Measurements from ENCODE around the gene PITPNM3.
"Not testable (repeated sequence)": the region's sequence is repeated elsewhere in the genome, so short reads cannot be mapped to it uniquely, and the experiment has no call there.

Gene PITPNM3

DNA sequence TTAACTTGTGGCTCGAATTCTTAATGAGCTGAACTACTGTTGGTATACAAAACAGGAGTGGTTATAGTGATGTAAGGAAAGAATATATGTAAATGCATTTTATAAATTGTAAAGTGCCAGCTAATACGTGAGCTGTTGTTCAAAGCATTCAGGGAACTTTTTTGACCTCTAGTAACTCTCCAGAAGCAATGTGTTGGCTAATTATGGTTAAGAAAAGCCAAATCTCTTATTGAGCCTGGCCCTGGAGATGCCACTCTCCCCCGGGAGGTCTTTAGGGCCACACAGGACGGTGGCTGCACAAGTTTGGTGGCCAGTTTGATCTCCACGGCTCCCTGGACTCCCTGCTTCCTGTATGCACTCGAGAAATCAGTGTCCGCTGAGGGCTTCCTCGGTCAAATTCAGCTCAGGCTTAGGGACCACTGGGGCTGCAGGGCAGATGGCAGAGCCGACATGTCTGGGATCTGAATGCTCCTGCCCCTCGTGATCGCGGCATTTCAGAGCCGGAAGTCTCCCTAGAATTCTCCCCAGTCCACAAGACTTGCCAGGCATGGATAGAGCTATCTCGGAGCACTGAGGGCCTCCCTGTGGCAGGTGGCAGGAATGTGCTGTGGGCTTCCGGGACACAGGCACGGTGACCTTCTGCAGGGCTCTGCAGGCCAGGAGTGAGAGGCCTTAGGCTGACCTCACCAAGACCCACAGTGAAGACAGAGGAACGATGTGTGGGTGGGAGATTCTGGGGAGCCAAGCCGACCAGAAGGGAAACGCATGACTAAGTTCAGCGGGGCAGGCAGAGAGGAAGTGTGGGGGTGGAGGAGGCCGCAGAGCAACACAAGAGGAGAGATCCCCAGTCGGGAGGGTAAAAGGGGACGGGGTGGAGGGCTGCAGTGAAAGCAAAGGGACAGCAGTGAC, 18.6 kb upstream of the PITPNM3 start:
- DNase-seq (ENCODE audit: low spot score) = no peak

DNA sequence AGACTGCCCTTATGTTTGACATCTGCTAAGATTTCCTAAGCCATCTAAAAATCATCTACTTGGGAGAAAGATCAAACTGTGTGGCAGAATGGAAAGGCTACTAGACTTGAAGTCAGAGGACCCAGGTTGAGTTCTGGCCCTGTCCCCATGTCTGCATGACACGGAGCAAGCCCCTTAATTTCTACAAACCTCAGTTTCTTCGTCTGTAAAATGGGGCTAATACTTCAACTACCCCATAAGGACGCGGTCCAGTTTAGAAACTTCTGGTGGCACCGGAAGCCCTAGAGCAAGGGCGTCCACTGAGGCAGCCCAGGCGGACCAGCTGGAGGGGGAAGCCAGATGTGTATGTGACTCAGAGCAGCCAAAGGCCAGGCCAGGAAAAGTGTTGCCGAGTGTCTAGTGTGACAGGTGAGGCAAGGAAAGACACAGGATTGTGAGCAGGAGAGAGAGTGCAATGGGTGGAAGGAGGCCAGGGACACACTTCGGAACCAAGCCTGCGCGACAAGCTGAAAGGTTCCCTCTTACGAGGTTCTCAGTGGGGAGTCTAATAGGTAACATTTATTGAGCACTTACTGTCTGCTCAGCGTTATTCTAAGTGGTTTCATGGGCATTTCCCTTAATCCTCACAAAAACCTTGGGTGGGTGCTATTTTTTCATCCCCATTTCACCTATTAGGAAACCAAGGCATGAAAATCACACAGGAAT, 17.8 kb upstream of the PITPNM3 start:
- no peak for DNase-seq (ENCODE audit: low spot score)

DNA sequence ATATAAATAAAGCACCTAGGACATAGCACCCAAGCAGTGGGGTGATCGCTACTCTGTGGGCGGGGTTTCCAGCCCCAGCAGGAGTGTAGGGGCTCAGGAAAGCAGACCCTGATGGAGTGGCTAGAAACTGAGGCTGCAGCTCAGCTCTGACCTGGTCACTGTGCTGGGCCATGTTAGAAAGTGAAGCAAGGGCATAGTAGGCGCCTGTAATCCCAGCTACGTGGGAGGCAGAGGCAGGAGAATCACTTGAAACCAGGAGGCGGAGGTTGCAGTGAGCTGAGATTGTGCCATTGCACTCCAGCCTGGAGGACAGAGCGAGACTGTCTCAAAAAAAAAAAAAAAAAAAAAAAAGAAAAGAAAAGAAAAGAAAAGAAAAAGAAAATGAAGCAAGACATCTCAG, 17.1 kb upstream of the PITPNM3 start:
- DNase-seq (ENCODE audit: low spot score) = not testable (repeated sequence)

DNA sequence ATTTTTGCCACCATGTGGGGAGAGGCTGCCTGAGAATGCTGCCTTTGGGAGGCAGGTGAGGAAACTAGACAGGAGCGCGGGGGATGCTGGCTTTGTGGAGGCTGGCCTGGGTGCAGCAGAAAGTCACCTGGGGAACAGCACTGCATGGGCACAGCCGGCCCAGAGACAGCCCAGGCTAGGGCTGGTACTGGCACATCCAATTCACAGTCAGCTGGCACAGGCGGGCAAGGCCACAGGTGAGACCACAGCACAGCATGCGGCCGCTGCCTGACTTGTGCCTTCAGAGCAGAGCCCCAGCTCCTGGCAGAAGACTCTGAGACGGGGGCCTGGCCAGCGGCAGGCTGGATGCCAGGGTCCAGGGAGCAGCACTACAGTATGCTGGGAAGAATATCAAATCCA, 16.6 kb upstream of the PITPNM3 start:
- no peak for DNase-seq (ENCODE audit: low spot score)

DNA sequence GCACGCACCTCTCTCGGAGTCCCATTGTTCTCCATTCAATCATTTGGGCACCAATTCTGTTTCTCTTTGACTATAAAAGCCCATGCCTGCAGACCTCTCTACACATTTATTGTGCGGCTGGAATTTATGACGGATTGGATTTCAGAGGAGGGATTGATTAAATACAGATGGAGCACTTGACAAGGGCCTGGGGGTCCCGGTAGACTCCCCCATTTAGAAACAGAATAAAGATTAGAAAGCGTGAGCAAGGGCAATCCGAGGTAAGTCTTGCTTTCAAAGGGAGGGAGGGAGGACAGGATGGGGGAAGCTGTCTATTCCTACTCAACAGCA, 15.1 kb upstream of the PITPNM3 start:
- DNase-seq (ENCODE audit: low spot score) = no peak

DNA sequence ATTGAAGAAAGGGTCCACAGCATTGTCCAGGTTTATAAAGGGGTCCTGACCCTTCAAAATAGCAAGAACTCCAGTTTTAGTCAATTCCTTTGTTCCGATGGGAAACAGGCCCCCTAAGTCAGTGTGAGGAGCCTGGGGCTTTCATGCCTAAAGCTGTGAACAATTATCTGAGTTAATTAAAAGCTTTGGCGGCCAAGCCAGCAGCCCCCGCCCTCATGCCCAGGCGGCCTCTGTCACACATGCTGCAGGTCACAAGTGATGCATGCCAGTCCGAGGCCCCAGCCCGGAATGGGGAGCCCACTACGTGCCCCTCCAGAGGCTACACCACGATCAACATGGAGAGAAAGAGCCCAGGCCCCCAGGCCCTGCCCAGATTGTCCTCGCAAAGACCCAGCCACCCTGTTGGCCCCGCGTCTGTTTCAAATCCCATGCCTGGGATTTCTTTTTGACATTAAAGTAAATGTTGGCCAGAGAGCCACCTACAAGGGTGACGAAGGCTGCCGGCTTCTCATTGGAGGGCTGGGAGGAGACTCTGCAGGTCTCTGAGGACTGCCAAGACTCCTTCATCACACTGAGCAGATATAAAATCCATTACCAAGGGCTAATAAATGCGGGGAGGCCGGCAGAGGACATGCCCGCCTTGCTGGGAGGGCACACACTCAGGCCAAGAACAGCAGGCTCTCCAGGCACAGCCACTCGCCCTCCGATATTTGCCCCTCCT, 14.5 kb upstream of the PITPNM3 start:
- no peak for DNase-seq (ENCODE audit: low spot score)

DNA sequence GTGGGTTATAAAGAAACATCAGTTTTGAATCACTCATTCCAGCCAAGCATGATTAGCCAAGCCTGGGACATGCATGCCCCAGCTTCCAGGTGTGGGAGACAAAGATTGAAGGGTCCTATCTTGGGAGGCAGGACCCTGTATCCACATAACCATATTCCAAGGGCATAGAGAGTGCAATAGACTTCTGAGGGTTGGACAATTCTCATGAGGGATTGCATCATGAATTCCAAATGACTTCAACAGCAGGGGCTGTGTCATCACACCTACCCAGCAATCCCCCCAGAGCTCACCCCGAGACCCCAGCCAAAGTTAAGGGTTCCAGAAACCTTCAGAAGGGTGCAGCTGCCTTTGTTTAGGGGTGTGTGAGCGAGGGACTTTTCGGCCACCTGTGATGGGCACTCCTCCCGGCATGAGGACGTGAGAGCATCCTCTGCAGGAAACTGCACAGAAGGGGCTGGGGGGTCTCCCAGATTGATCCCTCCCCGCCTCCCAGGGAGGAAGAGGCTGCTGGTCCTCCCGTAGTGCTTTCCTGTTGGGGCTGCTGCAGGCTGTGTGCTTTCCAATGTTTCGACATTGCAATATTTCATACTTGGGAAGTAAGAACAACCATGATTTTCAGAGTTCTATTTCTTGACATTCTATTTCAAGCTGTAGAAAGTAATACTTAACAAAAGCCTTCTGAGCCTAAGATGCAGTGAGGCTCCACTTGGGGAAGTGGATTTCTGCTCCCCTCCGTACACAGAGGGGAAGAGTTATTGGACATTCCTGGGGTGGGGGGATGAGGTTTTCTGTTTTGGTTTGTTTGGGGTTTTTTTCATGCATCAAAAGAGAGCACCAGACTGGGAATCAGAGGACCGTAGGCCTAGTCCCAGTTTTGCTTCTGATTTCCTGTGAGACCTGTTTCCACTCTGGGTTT, 13.3 kb upstream of the PITPNM3 start:
- no peak for DNase-seq (ENCODE audit: low spot score)

DNA sequence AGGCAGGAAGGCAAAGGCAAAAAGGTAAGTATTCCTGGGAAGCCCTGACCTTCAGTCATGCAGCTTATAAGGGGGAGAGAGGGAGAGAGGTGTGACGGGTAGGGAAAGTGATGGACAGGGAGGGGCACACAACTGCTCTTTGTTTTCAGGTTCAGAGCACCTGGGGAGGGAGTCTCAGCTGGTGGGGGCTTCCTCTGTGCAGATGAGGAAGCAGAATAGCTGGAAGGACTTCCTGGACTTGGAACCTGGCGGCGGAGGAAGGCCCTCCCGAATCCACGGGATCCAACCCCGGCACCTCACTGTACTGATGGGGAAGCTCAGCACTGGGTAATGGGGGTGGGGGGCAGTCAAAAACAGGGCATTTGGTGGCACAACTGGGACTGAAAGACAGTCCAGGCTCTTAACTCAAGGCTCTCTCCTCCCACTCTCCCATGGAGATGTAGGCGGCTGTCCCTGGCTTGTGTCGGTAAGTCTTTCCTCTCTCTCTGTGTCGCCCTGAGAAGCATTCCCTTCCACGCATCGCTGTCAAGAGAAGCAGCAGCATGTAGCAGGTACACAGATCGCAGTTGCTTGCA, 11.9 kb upstream of the PITPNM3 start:
- DNase-seq (ENCODE audit: low spot score) = no peak

DNA sequence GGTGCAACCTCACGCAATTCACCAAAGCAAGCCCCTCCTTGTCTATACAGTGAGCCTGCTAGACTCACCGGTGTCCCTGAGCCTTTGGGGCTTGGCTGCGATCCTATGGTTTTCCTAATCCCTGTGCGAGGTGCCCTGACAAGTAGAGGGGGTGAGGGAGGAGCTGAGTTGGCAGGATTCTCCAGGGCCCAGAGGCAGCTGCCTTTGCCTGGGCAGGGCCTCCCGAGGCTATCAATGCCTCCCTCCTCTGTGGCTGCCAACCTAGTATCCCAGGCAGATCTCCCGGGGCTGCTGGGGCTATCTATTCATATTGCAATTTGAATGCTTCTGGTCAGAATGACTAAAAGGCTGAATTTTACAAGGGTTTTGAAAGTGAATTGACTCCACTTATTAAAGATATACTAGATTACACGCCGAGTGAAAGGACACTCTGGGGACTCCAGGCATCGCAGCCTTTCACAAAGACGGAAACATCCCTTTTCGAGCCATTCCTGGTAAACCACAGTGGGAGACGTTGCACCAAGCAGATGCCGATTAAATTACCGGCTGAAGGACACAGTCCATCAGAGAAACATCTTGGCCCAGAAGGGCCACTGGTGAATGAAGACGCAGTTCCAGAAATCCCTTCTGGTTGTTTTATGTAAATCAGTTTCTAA, 11.3 kb upstream of the PITPNM3 start:
- peak; percentile 54 for DNase-seq (ENCODE audit: low spot score)

DNA sequence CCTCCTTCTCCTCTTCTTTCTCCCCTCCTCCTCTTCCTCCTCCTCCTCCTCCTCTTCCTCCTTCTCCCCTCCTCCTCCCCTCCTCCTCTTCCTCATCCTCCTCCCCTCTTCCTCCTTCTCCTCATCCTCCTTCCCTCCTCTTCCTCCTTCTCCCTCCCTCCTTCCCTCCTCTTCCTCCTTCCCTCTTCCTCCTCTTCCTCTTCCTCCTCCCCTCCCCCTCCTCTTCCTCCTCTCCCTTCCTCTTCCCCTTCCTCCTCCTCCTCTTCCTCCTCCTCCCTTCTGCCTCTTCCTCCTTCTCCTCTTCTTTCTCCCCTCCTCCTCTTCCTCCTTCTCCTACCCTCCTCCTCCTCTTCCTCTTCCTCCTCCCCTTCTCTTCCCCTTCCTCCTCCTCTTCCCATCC, 5.1 kb upstream of the PITPNM3 start:
- no peak for DNase-seq (ENCODE audit: low spot score)

DNA sequence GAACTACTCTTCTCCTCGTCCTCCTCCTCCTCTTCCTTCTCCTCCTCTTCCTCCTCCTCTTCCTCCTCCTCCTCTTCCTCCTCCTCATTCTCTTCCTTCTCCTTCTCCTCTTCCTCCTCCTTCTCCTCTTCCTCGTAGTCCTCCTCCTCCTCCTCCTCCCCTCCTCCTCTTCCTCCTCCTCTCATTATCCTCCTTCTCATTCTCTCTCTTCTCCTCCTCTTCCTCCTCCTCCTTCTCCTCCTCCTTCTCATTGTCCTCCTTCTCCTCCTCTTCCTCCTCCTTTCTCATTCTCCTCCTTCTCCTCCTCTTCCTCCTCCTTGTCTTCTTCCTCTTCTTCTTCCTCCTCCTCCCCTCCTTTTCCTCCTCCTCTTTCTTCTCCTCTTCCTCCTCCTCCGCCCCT, 4.1 kb upstream of the PITPNM3 start:
- no peak for DNase-seq (ENCODE audit: low spot score)

DNA sequence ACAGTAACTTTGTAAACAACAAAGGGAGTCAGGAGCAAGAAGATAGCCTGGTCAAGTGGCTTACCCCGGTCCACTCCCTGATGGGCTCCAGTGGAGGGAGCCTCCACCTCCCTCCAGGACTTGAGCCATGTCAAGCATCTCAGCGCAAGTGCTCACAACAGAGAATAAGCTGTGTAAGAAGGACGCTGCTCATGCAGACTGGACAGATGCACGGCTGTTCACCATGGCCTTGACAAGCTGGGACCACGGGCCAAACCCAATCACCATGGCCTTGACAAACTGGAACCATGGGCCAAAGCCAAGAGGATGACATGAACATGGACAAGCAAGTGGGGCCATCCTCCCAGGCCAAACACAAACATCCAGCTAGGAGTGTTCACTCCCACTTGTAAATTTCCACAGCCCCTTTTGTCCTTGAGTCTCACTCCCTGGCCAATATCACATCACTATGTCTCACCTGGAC, 3.4 kb upstream of the PITPNM3 start:
- DNase-seq (ENCODE audit: low spot score) = no peak

DNA sequence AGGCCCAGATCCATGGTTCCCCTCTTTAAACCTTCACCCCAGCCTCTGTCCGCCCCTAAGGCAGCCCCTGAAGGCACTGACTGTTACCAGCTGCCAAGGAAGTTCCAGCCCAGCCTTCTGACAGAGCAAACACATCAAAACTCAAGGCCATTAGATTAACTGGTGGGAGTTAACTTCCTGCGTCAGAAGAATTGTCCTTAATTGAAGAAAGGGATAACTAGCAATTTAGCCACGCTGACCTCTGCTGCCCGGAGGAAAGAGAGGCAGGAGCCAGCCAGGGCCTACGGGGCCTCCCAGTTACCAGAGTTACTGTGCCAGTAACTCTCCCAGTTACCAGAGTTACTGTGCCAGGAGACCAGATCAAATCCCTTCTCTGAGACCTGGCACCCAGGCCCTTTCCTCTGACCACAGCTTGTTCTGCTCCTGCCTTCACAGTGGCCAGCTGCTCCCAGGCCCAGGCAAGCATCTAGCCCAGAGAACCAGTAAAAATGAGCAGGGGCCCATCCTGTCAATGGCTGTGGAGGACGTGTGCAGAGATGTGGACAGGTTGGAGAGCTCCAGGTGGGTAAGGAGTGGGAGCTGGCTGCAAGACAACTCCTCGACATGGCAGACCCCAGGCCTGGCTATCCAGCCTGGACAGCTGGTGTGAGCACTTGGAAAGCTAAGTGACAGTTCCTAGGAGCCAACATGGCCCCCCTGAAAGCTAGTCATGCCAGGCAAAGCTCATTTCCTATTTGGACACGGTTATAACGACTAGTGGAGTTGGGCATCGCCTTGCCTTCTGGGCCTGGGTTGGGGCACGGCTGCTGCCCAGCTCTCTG, 2.8 kb upstream of the PITPNM3 start:
- DNase-seq (ENCODE audit: low spot score) = no peak

DNA sequence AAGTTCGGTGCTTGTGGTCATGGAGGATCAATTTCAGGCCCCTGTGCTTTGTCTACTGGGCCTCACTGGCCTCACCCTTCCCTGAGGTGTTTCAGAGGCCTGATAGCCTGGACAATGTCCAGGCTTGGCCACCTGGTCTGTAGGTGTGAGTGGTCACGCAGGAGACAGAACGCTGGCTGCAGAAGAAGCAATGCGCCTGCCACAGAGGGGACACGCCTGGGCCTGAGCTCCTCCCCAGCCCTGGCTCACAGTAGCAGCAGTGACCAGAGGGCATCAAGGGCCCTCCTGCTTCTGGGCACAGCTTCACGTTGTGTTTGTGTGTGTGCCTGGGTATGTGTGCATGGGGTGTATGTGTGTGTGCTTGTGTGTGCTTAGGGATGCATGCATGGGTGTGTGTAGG, 1.9 kb upstream of the PITPNM3 start:
- DNase-seq (ENCODE audit: low spot score) = no peak

DNA sequence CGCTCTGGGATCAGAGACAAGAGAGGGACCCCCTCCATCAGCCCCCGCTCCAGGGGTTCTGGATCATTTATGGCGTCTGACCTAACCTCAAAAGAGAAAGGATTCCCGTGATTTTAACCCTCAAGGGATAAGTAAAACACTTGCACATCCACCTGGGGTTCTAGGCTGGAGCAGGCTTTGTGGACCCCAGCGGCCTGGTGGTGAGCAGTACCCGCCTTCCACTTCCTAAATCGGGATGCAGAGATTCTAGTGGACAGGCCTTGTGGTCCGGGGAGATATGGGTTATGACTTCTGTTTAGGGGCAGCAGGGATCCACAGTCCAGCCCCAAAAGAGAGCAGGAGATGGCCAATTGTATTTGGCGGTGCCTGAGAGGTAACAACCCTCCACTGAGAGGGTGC, 684 bp upstream of the PITPNM3 start:
- no peak for DNase-seq (ENCODE audit: low spot score)

DNA sequence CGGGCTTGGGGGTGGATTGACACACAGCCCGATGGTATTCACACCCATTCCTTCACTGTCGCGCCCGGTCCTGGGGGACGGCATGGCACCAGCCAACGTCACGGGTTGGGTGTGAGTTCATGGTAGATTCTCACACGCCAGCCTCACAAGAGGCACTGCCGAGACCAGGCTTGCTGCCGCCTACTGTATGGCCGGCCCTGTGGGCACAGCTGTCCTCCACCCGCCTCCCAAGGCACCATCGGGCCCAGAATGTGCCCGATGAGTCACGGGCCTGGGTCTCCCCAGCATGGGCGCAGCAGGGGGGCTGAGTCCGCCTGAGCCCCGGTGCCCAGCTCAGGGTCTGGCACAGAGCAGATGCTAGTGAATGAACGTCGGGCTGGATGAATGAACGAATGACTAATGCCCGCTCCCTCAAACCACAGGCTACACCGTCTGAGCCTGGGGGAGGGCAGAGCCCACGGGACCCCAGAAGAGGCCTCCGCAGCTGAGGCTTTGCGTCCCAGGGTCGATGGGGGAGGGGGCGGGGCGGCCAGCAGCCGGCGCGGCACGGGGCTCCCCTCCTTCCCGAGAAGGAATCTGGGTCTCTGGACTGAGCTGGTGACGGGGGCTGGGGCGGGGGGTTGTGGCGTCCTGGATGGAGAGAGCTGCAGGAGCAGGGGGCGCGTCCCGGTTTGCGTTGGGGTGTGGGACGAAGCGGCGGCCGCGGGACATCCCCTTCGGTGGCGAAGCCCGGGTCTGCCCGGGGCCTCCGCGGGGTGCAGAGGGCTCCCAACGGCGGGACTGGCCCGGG, 829 bp downstream of the PITPNM3 start:
- peak; percentile 41 for DNase-seq (ENCODE audit: low spot score)

DNA sequence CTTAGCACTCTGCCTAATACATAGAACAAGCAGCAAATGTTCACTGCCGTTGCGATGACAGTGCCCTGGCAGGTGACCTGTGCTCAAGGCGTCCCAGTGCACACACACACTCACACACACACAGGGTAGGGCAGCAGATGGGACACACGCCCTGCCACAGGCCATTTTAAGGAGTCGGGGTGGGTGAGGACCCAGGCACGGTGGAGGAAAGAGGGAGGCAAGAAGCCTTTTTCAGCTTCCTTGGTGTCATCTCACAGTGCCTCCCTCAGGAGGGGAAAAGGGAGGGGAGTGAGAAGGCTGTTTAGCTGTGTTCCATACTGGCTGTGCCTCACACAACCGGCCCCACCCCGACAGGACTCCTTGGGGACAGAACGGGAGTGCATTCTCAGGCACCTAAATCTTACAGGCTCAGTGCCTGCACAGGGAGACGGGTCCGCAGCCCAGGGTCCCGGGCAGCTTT, 1.5 kb downstream of the PITPNM3 start:
- DNase-seq (ENCODE audit: low spot score) = no peak

DNA sequence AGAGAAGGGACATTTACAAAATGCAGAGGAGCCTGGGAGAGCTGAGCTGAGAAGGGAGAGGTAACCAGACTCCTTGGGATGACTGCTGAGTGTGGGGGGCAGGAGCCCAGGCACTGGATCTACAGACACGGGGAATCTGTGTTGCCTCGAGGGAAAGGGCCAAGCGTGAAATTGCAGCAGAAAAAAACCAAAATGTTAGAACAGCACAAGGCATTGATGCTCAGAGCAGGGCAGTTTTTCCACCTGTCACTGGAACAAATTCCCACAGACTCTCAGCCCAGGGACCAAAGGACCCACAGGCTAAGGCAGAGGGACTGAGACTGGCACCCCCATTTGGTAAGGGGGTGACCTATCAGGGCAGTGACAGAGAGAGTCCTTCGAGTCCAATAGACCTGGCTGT, 2.0 kb downstream of the PITPNM3 start:
- no peak for DNase-seq (ENCODE audit: low spot score)

DNA sequence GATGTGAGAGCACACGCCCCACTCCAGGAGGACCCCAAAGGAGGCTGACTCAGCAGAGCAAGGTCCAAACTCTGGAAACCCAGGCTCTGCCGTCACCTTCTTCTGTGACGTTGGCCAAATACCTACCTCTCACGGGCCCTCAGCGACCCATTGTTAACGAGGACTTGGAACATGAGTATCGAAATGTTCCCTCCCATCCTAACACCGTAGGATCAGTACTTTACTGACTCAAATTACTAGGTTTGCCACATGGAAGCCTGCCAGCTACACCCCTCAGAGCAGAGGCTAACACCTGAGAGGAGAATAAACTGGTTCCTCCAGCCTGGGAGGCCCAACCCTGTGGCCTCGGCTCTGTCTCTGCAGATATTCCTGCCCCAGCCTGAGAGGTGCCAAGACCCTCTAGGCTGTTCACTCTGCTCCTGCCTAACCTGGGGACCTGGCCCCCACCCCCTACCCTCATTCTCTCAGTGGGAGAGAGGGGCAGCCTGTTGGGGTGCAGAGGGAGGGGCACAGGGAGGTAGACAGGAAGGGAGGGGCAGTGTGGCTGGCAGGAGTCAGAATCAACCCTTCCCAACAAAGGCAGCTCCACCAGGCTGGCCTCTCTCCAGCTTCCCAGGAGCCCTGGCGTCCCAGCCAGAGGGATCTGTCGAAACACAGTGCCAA, 4.4 kb downstream of the PITPNM3 start:
- DNase-seq (ENCODE audit: low spot score) = no peak
